ENCODE measurements around the gene BRSK2.

DNA sequence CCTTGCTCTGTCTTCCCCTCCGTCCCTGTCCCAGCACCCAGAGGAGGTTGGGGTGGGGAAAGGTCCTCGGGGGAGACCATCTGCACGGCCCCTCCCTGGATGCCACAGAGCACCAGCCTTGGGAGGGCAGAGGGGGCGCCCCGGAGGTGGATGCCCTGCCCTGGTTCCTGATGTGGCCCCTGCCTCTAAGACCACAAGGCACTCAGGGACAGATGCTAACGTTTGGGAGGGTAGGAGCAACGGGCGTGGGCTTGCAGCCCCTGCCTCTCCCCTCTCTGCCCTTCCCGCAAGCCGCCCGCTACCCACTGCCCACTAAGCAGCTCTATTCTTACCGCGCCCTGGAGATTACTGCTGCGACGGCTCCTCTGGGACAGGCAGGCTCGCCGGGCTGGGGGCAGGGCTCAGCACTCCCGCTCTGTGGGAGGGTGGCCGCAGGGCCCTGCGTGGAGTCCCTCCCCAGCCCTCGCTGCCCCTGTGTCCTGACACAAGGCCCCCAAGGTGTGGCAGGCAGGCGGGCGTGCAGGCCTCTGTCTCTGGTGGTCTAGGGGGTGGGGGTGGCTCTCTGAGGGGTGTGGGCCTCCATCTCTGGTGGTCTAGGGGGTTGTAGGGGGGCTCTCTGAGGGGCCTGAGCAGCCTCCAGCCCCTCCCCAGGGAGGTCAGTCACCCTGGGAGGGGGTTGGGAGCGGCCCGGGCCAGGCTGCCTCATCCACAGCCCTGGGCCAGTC, 14.9 kb downstream of the BRSK2 start:
- TF ChIP-seq, protein P1, sequence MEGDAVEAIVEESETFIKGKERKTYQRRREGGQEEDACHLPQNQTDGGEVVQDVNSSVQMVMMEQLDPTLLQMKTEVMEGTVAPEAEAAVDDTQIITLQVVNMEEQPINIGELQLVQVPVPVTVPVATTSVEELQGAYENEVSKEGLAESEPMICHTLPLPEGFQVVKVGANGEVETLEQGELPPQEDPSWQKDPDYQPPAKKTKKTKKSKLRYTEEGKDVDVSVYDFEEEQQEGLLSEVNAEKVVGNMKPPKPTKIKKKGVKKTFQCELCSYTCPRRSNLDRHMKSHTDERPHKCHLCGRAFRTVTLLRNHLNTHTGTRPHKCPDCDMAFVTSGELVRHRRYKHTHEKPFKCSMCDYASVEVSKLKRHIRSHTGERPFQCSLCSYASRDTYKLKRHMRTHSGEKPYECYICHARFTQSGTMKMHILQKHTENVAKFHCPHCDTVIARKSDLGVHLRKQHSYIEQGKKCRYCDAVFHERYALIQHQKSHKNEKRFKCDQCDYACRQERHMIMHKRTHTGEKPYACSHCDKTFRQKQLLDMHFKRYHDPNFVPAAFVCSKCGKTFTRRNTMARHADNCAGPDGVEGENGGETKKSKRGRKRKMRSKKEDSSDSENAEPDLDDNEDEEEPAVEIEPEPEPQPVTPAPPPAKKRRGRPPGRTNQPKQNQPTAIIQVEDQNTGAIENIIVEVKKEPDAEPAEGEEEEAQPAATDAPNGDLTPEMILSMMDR (IDR thresholded peaks at IDR 0.05) = no peak
- TF ChIP-seq POLR2A (IDR thresholded peaks at IDR 0.05) = no peak

All from Peyer's patch (tissue), 4 donors.